ENCODE measurements around the gene GPX4. TPM values are rescaled to one million over a fixed set of nuclear protein-coding genes. Genes with fewer than 3 reads are reported as not detected.

GPX4 gene
- total and polyA plus RNA-seq, 2 of the 13 experiments (the other 11 are each of a cell fraction or from before 2014, with no cell fraction given) = 535 to 613 TPM

GRCh38 chr19:1064661-1065605 lies 38.9 kb upstream of the GPX4 start (continued):
- TF ChIP-seq JUND (CRISPR knock-in tag; IDR thresholded peaks at IDR 0.05) (no peak), KAT8 (CRISPR knock-in tag; IDR thresholded peaks at IDR 0.05) (no peak), ZNF382 (CRISPR knock-in tag; IDR thresholded peaks at IDR 0.05; ENCODE audit: borderline replicate concordance) (no peak), FOXK1 (CRISPR knock-in tag; IDR thresholded peaks at IDR 0.05; ENCODE audit: borderline replicate concordance, low read depth) (no peak), MIER2 (CRISPR knock-in tag; IDR thresholded peaks at IDR 0.05) (no peak), MIER3 (CRISPR knock-in tag; IDR thresholded peaks at IDR 0.05; ENCODE audit: borderline replicate concordance) (peak; percentile 14; the same call in 1 of the 2 replicates), TAF15 (IDR thresholded peaks at IDR 0.05; ENCODE audit: low read depth, low read length, poor library complexity, severe bottlenecking) (no peak), ZNF142 (CRISPR knock-in tag; IDR thresholded peaks at IDR 0.05) (no peak)
- TF ChIP-seq, protein P1, sequence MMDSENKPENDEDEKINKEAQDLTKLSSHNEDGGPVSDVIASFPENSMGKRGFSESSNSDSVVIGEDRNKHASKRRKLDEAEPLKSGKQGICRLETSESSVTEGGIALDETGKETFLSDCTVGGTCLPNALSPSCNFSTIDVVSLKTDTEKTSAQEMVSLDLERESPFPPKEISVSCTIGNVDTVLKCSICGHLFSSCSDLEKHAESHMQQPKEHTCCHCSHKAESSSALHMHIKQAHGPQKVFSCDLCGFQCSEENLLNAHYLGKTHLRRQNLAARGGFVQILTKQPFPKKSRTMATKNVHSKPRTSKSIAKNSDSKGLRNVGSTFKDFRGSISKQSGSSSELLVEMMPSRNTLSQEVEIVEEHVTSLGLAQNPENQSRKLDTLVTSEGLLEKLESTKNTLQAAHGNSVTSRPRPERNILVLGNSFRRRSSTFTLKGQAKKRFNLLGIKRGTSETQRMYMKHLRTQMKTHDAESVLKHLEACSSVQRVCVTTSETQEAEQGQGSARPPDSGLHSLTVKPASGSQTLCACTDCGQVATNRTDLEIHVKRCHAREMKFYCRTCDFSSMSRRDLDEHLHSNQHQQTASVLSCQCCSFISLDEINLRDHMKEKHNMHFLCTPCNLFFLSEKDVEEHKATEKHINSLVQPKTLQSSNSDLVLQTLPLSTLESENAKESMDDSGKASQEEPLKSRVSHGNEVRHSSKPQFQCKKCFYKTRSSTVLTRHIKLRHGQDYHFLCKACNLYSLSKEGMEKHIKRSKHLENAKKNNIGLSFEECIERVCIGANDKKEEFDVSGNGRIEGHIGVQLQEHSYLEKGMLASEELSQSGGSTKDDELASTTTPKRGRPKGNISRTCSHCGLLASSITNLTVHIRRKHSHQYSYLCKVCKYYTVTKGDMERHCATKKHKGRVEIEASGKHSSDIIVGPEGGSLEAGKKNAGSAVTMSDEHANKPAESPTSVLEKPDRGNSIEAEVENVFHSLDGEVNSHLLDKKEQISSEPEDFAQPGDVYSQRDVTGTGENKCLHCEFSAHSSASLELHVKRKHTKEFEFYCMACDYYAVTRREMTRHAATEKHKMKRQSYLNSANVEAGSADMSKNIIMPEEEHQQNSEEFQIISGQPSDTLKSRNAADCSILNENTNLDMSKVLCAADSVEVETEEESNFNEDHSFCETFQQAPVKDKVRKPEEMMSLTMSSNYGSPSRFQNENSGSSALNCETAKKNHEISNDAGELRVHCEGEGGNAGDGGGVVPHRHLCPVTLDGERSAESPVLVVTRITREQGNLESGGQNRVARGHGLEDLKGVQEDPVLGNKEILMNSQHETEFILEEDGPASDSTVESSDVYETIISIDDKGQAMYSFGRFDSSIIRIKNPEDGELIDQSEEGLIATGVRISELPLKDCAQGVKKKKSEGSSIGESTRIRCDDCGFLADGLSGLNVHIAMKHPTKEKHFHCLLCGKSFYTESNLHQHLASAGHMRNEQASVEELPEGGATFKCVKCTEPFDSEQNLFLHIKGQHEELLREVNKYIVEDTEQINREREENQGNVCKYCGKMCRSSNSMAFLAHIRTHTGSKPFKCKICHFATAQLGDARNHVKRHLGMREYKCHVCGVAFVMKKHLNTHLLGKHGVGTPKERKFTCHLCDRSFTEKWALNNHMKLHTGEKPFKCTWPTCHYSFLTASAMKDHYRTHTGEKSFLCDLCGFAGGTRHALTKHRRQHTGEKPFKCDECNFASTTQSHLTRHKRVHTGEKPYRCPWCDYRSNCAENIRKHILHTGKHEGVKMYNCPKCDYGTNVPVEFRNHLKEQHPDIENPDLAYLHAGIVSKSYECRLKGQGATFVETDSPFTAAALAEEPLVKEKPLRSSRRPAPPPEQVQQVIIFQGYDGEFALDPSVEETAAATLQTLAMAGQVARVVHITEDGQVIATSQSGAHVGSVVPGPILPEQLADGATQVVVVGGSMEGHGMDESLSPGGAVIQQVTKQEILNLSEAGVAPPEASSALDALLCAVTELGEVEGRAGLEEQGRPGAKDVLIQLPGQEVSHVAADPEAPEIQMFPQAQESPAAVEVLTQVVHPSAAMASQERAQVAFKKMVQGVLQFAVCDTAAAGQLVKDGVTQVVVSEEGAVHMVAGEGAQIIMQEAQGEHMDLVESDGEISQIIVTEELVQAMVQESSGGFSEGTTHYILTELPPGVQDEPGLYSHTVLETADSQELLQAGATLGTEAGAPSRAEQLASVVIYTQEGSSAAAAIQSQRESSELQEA (CRISPR knock-in tag; IDR thresholded peaks at IDR 0.05; ENCODE audit: not compliant biosample characterization) = no peak
- TF ChIP-seq, protein P2, sequence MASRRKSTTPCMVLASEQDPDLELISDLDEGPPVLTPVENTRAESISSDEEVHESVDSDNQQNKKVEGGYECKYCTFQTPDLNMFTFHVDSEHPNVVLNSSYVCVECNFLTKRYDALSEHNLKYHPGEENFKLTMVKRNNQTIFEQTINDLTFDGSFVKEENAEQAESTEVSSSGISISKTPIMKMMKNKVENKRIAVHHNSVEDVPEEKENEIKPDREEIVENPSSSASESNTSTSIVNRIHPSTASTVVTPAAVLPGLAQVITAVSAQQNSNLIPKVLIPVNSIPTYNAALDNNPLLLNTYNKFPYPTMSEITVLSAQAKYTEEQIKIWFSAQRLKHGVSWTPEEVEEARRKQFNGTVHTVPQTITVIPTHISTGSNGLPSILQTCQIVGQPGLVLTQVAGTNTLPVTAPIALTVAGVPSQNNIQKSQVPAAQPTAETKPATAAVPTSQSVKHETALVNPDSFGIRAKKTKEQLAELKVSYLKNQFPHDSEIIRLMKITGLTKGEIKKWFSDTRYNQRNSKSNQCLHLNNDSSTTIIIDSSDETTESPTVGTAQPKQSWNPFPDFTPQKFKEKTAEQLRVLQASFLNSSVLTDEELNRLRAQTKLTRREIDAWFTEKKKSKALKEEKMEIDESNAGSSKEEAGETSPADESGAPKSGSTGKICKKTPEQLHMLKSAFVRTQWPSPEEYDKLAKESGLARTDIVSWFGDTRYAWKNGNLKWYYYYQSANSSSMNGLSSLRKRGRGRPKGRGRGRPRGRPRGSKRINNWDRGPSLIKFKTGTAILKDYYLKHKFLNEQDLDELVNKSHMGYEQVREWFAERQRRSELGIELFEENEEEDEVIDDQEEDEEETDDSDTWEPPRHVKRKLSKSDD (CRISPR knock-in tag; IDR thresholded peaks at IDR 0.05; ENCODE audit: low read depth) = peak; percentile 59; the same call in 1 of the 2 replicates
